Measurements from ENCODE around the gene COL9A3.
A peak's percentile ranks its signal among the peaks of the same experiment; 100 is the strongest.

COL9A3 gene

DNA sequence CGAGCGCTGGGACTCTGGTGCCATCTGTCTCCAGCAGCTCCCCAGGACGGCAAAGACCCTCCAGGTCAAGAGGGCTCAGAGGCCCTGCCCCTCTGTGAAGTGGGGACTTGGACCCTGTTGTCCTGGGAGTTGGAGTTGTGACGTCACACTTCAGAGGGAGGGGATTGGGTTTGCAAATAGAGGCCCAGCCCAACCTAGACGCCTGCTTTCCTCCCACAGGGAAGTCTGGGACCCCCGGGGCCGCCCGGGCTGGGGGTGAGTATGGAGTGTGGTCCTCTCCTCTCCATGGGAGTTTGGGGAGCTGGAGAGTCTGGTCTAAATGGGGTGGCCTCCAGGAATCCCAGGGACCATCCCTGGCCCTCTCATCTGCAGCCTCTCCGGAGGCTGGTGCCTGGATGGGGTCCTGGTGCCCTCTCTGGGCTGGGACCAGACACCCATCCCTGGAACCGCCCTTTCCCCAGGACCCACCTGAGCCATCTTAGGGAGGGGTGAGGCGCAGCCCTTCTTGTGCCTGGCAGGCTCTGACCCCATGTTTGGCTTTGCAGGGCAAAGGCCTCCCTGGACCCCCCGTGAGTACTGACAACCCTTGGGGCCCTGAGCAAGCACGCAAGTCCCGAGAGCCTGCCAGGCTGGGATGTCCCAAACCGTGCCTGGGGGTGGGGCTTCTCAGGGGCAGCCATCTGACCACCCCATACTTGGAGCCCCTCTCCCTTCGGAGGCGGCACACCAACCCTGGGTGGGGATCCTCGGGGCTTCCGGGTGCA is 4.3 kb downstream of the COL9A3 start:
- Histone ChIP-seq H2BK5ac (ENCODE audit: low read length) (peak overlapping the region; percentile 60), H3K9me3 (replicated peaks in 1 of 2; ENCODE audit: control insufficient read depth in 2 of 2, insufficient read depth in 1 of 2, low read depth in 1 of 2, low read length in 2 of 2) (no peaks in the 10 kb centered on the region), H3K36me3 (replicated peaks in 1 of 2; ENCODE audit: control insufficient read depth in 2 of 2, insufficient read depth in 2 of 2, low read length in 2 of 2) (no peaks in the 10 kb centered on the region), H3K4me3 (ENCODE audit: low read length in 2 of 2) (no peak overlapping the region), H4K8ac (ENCODE audit: low read depth, low read length) (peak overlapping the region; percentile 4), H3K4me2 (ENCODE audit: insufficient read depth, low read length, poor library complexity, severe bottlenecking) (no peak overlapping the region), H3K23ac (ENCODE audit: low read depth, low read length, poor library complexity) (no peak overlapping the region), H3K27me3 (ENCODE audit: control insufficient read depth in 3 of 3, insufficient read depth in 3 of 3, low read depth in 1 of 3, low read length in 3 of 3) (peaks cover 0 to 46% (median 10%) of the 10 kb centered on the region in 3 experiments), H2BK120ac (ENCODE audit: low read depth, low read length) (no peak overlapping the region), H3K27ac (replicated peaks; ENCODE audit: low read length) (no peak overlapping the region), H3K9ac (ENCODE audit: low read depth, low read length, poor library complexity) (no peak overlapping the region), H2AK5ac (ENCODE audit: low read depth, low read length) (peak overlapping the region; percentile 61), H3K4ac (ENCODE audit: low read length) (peak overlapping the region; percentile 23), H3K14ac (ENCODE audit: low read length) (no peak overlapping the region), H3K79me1 (ENCODE audit: low read depth, low read length) (peaks cover 2% of the 10 kb centered on the region), H3K18ac (ENCODE audit: low read length) (no peak overlapping the region), H2BK15ac (ENCODE audit: low read length) (peak overlapping the region; percentile 33), H4K91ac (ENCODE audit: low read depth, low read length, poor library complexity) (no peak overlapping the region), H2AFZ (ENCODE audit: low read length) (no peak overlapping the region), H2BK12ac (ENCODE audit: low read length) (peak overlapping the region; percentile 90), H3K4me1 (ENCODE audit: control insufficient read depth in 2 of 2, insufficient read depth in 1 of 2, low read depth in 1 of 2, low read length in 2 of 2) (peaks cover 32 to 38% of the 10 kb centered on the region in 2 donors)
- WGBS, 2 donors (ENCODE audit: extremely low coverage in 2 of 2, insufficient read length in 2 of 2, insufficient replicate concordance in 1 of 2), result no CpG with 5 or more reads among the region's 19 CpGs
- no peak for DNase-seq (ENCODE audit: low spot score)

DNA sequence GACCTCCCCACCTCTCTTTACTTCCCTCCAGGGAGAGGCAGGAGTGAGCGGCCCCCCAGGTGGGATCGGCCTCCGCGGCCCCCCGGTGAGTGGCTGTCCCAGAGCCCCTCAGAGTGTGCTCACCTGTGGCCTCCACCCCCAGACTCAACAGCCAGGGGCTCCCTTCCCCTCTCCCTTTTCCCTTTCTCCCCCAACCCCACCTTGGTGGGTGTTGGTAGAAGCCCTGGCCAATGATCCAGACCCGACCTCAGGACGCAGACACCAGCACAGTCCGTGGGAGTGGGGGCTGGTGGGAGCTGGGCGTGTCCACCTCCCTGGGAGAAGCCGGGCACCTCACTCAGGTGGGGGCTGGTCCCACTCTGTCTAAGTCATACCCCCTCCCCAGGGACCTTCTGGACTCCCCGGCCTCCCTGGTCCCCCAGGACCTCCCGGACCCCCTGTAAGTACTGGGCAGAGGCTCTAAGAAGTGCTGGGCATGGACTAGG is 4.9 kb downstream of the COL9A3 start:
- peaks cover 2% of the 10 kb centered on the region for H3K79me1 ChIP-seq (ENCODE audit: low read depth, low read length)
- no peak overlapping the region for H3K4me2 ChIP-seq (ENCODE audit: insufficient read depth, low read length, poor library complexity, severe bottlenecking)
- H2AFZ ChIP-seq (ENCODE audit: low read length), result no peak overlapping the region
- H3K23ac ChIP-seq (ENCODE audit: low read depth, low read length, poor library complexity), result no peak overlapping the region
- no peaks in the 10 kb centered on the region for H3K9me3 ChIP-seq (replicated peaks in 1 of 2; ENCODE audit: control insufficient read depth in 2 of 2, insufficient read depth in 1 of 2, low read depth in 1 of 2, low read length in 2 of 2)
- H3K27ac ChIP-seq (replicated peaks; ENCODE audit: low read length), result no peak overlapping the region
- H2BK15ac ChIP-seq (ENCODE audit: low read length), result no peak overlapping the region
- no peak overlapping the region for H3K9ac ChIP-seq (ENCODE audit: low read depth, low read length, poor library complexity)
- peak overlapping the region; percentile 39 for H2BK5ac ChIP-seq (ENCODE audit: low read length)
- peak overlapping the region; percentile 22 for H2BK12ac ChIP-seq (ENCODE audit: low read length)
- H3K4me3 ChIP-seq (ENCODE audit: low read length in 2 of 2), result no peak overlapping the region
- H4K91ac ChIP-seq (ENCODE audit: low read depth, low read length, poor library complexity), result no peak overlapping the region
- no peak overlapping the region for H4K8ac ChIP-seq (ENCODE audit: low read depth, low read length)
- H3K36me3 ChIP-seq (replicated peaks in 1 of 2; ENCODE audit: control insufficient read depth in 2 of 2, insufficient read depth in 2 of 2, low read length in 2 of 2), result no peaks in the 10 kb centered on the region
- H3K18ac ChIP-seq (ENCODE audit: low read length), result no peak overlapping the region
- H3K27me3 ChIP-seq (ENCODE audit: control insufficient read depth in 3 of 3, insufficient read depth in 3 of 3, low read depth in 1 of 3, low read length in 3 of 3), result peaks cover 0 to 41% (median 7%) of the 10 kb centered on the region in 3 experiments
- peaks cover 30 to 34% of the 10 kb centered on the region in 2 donors for H3K4me1 ChIP-seq (ENCODE audit: control insufficient read depth in 2 of 2, insufficient read depth in 1 of 2, low read depth in 1 of 2, low read length in 2 of 2)
- no CpG with 5 or more reads among the region's 12 CpGs for WGBS, 2 donors (ENCODE audit: extremely low coverage in 2 of 2, insufficient read length in 2 of 2, insufficient replicate concordance in 1 of 2)
- H3K14ac ChIP-seq (ENCODE audit: low read length), result no peak overlapping the region
- H3K4ac ChIP-seq (ENCODE audit: low read length), result peak overlapping the region; percentile 37
- H2AK5ac ChIP-seq (ENCODE audit: low read depth, low read length), result peak overlapping the region; percentile 61
- H2BK120ac ChIP-seq (ENCODE audit: low read depth, low read length), result no peak overlapping the region
- DNase-seq (ENCODE audit: low spot score), result no peak

DNA sequence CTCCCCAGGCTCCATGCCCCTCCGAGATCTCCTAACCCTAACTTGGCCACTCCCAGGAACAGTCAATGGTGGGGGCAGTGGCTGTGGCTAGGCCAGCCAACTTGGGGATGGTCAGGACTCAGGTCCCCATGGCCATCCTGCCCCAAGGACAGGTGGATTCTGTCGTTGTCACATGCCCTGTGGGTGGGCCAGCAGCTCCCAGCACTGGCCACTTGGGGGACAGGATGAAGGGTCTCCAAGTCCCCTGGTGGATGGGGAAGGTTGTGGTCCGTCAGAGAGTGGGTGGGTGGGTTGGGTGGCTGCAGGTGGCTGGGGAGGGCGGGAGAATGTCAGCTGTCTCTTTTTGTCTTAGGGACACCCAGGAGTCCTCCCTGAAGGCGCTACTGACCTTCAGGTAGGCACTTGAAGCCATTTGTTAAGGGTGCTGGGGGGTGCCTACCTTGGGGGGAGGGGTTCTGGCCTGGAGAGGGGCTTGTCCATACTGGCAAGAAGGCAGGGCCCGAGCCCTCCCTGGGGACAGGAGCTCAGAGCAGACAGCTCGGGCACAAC is 5.5 kb downstream of the COL9A3 start:
- Histone ChIP-seq H3K9ac (ENCODE audit: low read depth, low read length, poor library complexity) (peak overlapping the region; percentile 21), H2BK120ac (ENCODE audit: low read depth, low read length) (no peak overlapping the region), H4K91ac (ENCODE audit: low read depth, low read length, poor library complexity) (no peak overlapping the region), H3K27ac (replicated peaks; ENCODE audit: low read length) (no peak overlapping the region), H4K8ac (ENCODE audit: low read depth, low read length) (no peak overlapping the region), H3K4me1 (ENCODE audit: control insufficient read depth in 2 of 2, insufficient read depth in 1 of 2, low read depth in 1 of 2, low read length in 2 of 2) (peaks cover 30 to 34% of the 10 kb centered on the region in 2 donors), H3K4ac (ENCODE audit: low read length) (no peak overlapping the region), H3K36me3 (replicated peaks in 1 of 2; ENCODE audit: control insufficient read depth in 2 of 2, insufficient read depth in 2 of 2, low read length in 2 of 2) (no peaks in the 10 kb centered on the region), H3K4me2 (ENCODE audit: insufficient read depth, low read length, poor library complexity, severe bottlenecking) (no peak overlapping the region), H3K4me3 (ENCODE audit: low read length in 2 of 2) (no peak overlapping the region), H3K27me3 (ENCODE audit: control insufficient read depth in 3 of 3, insufficient read depth in 3 of 3, low read depth in 1 of 3, low read length in 3 of 3) (peaks cover 0 to 37% (median 4%) of the 10 kb centered on the region in 3 experiments), H2BK5ac (ENCODE audit: low read length) (peak overlapping the region; percentile 39), H2BK15ac (ENCODE audit: low read length) (peak overlapping the region; percentile 67), H2BK12ac (ENCODE audit: low read length) (no peak overlapping the region), H2AK5ac (ENCODE audit: low read depth, low read length) (peak overlapping the region; percentile 63), H2AFZ (ENCODE audit: low read length) (no peak overlapping the region), H3K79me1 (ENCODE audit: low read depth, low read length) (peaks cover 2% of the 10 kb centered on the region), H3K18ac (ENCODE audit: low read length) (peak overlapping the region; percentile 64), H3K9me3 (replicated peaks in 1 of 2; ENCODE audit: control insufficient read depth in 2 of 2, insufficient read depth in 1 of 2, low read depth in 1 of 2, low read length in 2 of 2) (no peaks in the 10 kb centered on the region), H3K23ac (ENCODE audit: low read depth, low read length, poor library complexity) (peak overlapping the region; percentile 55), H3K14ac (ENCODE audit: low read length) (no peak overlapping the region)
- DNase-seq (ENCODE audit: low spot score), result no peak
- no CpG with 5 or more reads among the region's 7 CpGs for WGBS, 2 donors (ENCODE audit: extremely low coverage in 2 of 2, insufficient read length in 2 of 2, insufficient replicate concordance in 1 of 2)

Data from neuronal stem cell (in vitro differentiated cells).